HFFc6 (cell line): ENCODE data around the gene KCNIP3. TPM values are rescaled to one million over a fixed set of nuclear protein-coding genes. Genes with fewer than 3 reads are reported as not detected.

ENCODE experiments used
- DNase-seq: peaks from one replicate; pipeline ENCODE4 v3.0.0-alpha.2; 2018
- H3K27ac Mint-ChIP-seq: 2 replicates; pipeline ENCODE4 v1.8.0; 2020; ENCODE audit warnings: mild to moderate bottlenecking, mixed read lengths
- H3K27me3 Mint-ChIP-seq: 2 replicates; pipeline ENCODE4 v1.8.0; 2021; ENCODE audit warnings: mild to moderate bottlenecking, moderate library complexity, mixed read lengths; ENCODE audit not compliant: insufficient read depth
- H3K36me3 Mint-ChIP-seq: 2 replicates; pipeline ENCODE4 v1.8.0; 2021; ENCODE audit warnings: low read depth, mixed read lengths
- H3K4me1 Mint-ChIP-seq: 2 replicates; pipeline ENCODE4 v1.8.0; 2020; ENCODE audit warnings: low read depth, mixed read lengths
- H3K4me3 Mint-ChIP-seq: 2 replicates; pipeline ENCODE4 v1.8.0; 2020; ENCODE audit warnings: mild to moderate bottlenecking, moderate library complexity, mixed read lengths
- H3K9me3 Mint-ChIP-seq: 2 replicates; pipeline ENCODE4 v1.8.0; 2020; ENCODE audit warnings: mild to moderate bottlenecking, mixed read lengths
- total RNA-seq, 6 experiments: library from RNA; stranded (reverse); fragmentation: NEBNext Ultra II Directional; extraction: Animal tissue kit (Norgen Biotek cat#: 25700); gene quantifications; 2 replicates in 1 of 6; 3 replicates in 5 of 6; pipeline ENCODE4 v1.2.3, GENCODE V29; 2021
- TF ChIP-seq, protein P1 (sequence below): fragments of 200-600 bp; sonication (generic); IDR thresholded peaks from 2 replicates; pipeline ENCODE4 v1.5.0; 2021; ENCODE audit warnings: antibody characterized with exemption, mild to moderate bottlenecking

Gene KCNIP3
- total RNA-seq, 6 experiments from 2014 or later, result 0.56 to 2.4 (median 0.67) TPM

DNA sequence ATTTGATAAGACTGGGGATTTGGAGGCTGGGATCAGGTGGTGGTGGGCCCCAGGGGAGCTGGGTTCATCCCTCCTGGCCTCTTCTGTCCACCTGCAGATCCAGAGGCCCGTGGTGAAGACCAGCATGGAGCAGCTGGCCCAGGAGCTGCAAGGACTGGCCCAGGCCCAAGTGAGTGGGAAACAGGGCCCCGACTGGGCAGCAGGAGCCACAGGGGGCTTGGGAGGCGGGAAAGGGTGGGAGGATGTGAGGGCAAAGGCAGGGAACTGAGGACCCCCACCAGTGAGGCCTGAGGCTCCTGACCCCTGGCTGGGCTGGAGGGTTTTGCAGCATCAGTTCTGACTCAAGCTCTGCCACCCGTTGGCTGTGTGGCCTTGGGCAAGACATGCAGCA lies 11.6 kb upstream of the KCNIP3 start:
- peaks cover 8% of the 10 kb centered on the region for H3K27me3 Mint-ChIP-seq
- no peaks in the 10 kb centered on the region for H3K4me1 Mint-ChIP-seq
- DNase-seq, result no peak
- TF ChIP-seq, protein P1, sequence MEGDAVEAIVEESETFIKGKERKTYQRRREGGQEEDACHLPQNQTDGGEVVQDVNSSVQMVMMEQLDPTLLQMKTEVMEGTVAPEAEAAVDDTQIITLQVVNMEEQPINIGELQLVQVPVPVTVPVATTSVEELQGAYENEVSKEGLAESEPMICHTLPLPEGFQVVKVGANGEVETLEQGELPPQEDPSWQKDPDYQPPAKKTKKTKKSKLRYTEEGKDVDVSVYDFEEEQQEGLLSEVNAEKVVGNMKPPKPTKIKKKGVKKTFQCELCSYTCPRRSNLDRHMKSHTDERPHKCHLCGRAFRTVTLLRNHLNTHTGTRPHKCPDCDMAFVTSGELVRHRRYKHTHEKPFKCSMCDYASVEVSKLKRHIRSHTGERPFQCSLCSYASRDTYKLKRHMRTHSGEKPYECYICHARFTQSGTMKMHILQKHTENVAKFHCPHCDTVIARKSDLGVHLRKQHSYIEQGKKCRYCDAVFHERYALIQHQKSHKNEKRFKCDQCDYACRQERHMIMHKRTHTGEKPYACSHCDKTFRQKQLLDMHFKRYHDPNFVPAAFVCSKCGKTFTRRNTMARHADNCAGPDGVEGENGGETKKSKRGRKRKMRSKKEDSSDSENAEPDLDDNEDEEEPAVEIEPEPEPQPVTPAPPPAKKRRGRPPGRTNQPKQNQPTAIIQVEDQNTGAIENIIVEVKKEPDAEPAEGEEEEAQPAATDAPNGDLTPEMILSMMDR, result no peak
- H3K4me3 Mint-ChIP-seq, result no peak overlapping the region
- peaks cover 6% of the 10 kb centered on the region for H3K9me3 Mint-ChIP-seq
- H3K27ac Mint-ChIP-seq, result no peak overlapping the region
- peaks cover 6% of the 10 kb centered on the region for H3K36me3 Mint-ChIP-seq

DNA sequence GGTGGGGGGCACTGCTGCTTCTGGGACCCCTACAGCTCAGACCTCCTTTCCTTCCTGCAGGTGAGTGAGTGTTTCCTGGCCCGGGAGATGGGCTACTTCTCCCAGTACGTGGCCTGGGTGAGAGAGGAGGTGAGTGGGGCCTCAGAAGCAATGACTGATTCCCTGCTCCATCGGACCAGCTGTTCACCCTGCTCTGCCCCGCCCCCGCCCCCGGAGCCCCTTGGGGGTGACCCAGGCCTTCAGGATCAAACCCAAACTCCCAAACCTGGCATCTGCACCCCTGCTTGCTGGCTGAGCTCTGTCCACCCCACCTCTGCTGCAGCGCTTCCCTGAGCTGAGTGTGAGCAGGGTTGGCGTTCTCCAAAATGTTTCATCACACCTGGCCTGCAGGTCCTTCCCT lies 9.8 kb upstream of the KCNIP3 start:
- Mint-ChIP-seq H3K9me3 (peaks cover 16% of the 10 kb centered on the region), H3K27ac (no peak overlapping the region), H3K36me3 (peaks cover 10% of the 10 kb centered on the region), H3K4me3 (no peak overlapping the region), H3K4me1 (no peaks in the 10 kb centered on the region), H3K27me3 (peaks cover 5% of the 10 kb centered on the region)
- DNase-seq, result no peak
- TF ChIP-seq, protein P1, result no peak

DNA sequence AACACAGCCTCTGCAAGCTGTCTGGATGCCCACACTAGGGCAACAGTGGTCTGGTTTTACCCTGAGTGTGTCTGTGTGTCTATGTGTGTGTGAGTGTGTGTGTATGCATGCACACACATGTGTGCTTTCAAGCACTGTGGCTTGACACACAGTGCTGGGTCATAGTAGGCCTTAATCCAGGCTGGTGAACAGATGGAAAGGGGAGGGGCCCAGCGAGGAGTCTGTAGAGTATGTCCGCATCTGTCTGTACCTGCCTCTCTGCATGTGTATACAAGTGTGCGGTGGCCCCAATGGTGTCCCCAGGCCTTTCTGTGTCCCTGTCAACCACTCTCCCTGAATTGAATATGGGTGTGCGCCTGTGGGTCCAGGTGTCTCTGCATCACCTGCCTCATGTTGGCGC lies 9.3 kb upstream of the KCNIP3 start:
- H3K27me3 Mint-ChIP-seq, result peaks cover 4% of the 10 kb centered on the region
- no peak for DNase-seq
- TF ChIP-seq, protein P1, result no peak
- H3K36me3 Mint-ChIP-seq, result peaks cover 10% of the 10 kb centered on the region
- H3K9me3 Mint-ChIP-seq, result peaks cover 16% of the 10 kb centered on the region
- no peak overlapping the region for H3K27ac Mint-ChIP-seq
- no peak overlapping the region for H3K4me3 Mint-ChIP-seq
- H3K4me1 Mint-ChIP-seq, result no peaks in the 10 kb centered on the region

DNA sequence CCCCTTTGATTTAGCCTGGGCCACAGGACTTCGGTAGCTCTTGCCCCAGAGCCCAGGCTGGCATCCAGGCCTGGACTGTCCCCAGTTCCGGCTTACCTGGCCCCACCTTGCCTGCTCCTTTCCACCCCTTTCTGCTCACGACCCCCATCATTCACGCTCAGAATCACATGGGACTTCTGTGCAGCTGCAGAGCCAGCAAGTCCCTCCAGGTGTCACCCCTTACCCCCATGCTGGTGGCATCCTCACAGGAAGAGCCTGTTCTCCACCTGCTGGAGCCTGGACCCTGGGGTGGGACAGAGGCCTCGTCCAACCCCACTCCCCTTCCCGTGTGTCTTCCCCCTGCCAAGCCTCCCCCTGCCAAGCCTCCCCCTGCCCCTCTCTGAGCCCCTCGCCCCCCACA lies 7.9 kb upstream of the KCNIP3 start:
- Mint-ChIP-seq H3K27me3 (peaks cover 5% of the 10 kb centered on the region), H3K4me1 (no peaks in the 10 kb centered on the region), H3K9me3 (peaks cover 16% of the 10 kb centered on the region), H3K4me3 (no peak overlapping the region), H3K36me3 (peaks cover 10% of the 10 kb centered on the region), H3K27ac (no peak overlapping the region)
- TF ChIP-seq, protein P1, result no peak
- no peak for DNase-seq

DNA sequence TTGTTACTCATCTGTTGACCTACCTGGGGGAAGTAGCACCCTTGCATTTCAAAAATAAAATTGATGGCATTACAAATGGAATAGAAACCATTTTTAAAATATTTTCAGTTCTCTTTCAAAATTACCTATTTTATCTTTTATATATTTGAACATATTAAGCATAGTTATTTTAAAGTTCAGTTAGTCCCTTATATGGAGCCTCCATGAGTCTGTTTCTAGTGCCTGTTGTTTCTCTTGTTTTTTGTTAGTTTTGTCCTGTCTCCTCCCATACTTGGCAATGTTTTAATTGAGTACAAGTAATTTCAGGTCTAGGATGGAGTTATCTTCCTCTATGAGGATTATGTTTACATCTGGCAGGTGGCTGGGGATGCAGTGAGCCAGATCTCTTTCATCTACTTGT lies 5.9 kb upstream of the KCNIP3 start:
- Mint-ChIP-seq H3K27me3 (peaks cover 10% of the 10 kb centered on the region), H3K36me3 (peaks cover 10% of the 10 kb centered on the region), H3K4me1 (no peaks in the 10 kb centered on the region), H3K9me3 (peaks cover 16% of the 10 kb centered on the region), H3K27ac (no peak overlapping the region), H3K4me3 (no peak overlapping the region)
- no peak for DNase-seq
- TF ChIP-seq, protein P1, result no peak
